Left cardiac atrium (tissue), 4 donors: ENCODE data around the gene CHMP3. TPM values are rescaled to one million over a fixed set of nuclear protein-coding genes. Genes with fewer than 3 reads are reported as not detected.
A peak's percentile ranks its signal among the peaks of the same experiment; 100 is the strongest.
"Not testable (repeated sequence)": the region's sequence is repeated elsewhere in the genome, so short reads cannot be mapped to it uniquely, and the experiment has no call there.

Source experiments
- ATAC-seq, 2 donors: fragments of 200-7000 bp; cut with Tn5 transposase; one replicate each; pipeline ENCODE4 v1.9.1; 2020; ENCODE audit warnings: mild to moderate bottlenecking in 2 of 2, moderate library complexity in 2 of 2
- DNase-seq: peaks from one replicate; pipeline ENCODE4 v3.0.0-alpha.2; 2020
- intact Hi-C, 2 donors: fragments of 100-400 bp; cut with DNase I; formaldehyde crosslinking; loops; one replicate each; pipeline versions ENCODE4 v1.14.1 to v1.15.1; 2022 to 2023
- total RNA-seq, 2 donors: library from RNA; stranded (reverse); fragmentation: NEBNext Ultra II Directional; extraction: Animal tissue kit (Norgen Biotek cat#: 25700); gene quantifications; one replicate each; pipeline ENCODE4 v1.2.1, GENCODE V29; 2021
- donor health status: DM: no; HTN: yes; CAD: no.
- donor health status: DM: no; HTN: yes; CAD: no; lungs with severe emphysema.
- donor health status: DM: yes; HTN: yes; CAD: no.
- donor health status: Dilated cardiomyopathy.

The CHMP3 gene
- total RNA-seq, 2 donors from 2014 or later: 146 to 152 TPM

- no peak for DNase-seq
- ATAC-seq: no peak
- intact Hi-C loops: no loop called here
Measured at GRCh38 chr2:86519349-86519748, 43.9 kb downstream of the CHMP3 start.

GRCh38 chr2:86518481-86518880, 44.8 kb downstream of the CHMP3 start:
- DNase-seq (no peak), ATAC-seq (peak; percentile 48 to 81)
- intact Hi-C loops: no loop called here

- ATAC-seq: no peak
- DNase-seq: no peak
- intact Hi-C loops: no loop called here
Measured at GRCh38 chr2:86513948-86514660, 49.1 kb downstream of the CHMP3 start.

GRCh38 chr2:86512892-86513291, 50.4 kb downstream of the CHMP3 start:
- DNase-seq (no peak), ATAC-seq (no peak)
- intact Hi-C loops: no loop called here

GRCh38 chr2:86512034-86512433, 51.2 kb downstream of the CHMP3 start:
- no peak for DNase-seq
- ATAC-seq: no peak
- intact Hi-C loops: no loop called here

- intact Hi-C loops: no loop called here
- DNase-seq: no peak
- no peak for ATAC-seq
Measured at GRCh38 chr2:86510436-86510933, 52.8 kb downstream of the CHMP3 start.

- DNase-seq (no peak), ATAC-seq (peak in 1 of 2 donors; percentile 34)
- intact Hi-C loops: no loop called here
Measured at GRCh38 chr2:86507600-86507999, 55.6 kb downstream of the CHMP3 start.

GRCh38 chr2:86500325-86501083, 62.7 kb downstream of the CHMP3 start:
- DNase-seq: no peak
- ATAC-seq: no peak
- intact Hi-C loops: no loop called here

- DNase-seq: no peak
- intact Hi-C loops: no loop called here
Measured at GRCh38 chr2:86499326-86499725, 63.9 kb downstream of the CHMP3 start.

GRCh38 chr2:86498468-86499260, 64.6 kb downstream of the CHMP3 start:
- DNase-seq: no peak

More at GRCh38 chr2:86499326-86499725, 63.9 kb downstream of the CHMP3 start:
- ATAC-seq: no peak

GRCh38 chr2:86496391-86496790, 66.9 kb downstream of the CHMP3 start:
- DNase-seq, ATAC-seq, intact Hi-C loops: not testable (repeated sequence)

More at GRCh38 chr2:86498468-86499260, 64.6 kb downstream of the CHMP3 start:
- intact Hi-C loops: no loop called here
- ATAC-seq: peak in 1 of 2 donors; percentile 27

- ATAC-seq (peak; percentile 27 to 47), DNase-seq (no peak)
- intact Hi-C loops: no loop called here
Measured at GRCh38 chr2:86492048-86492453, 71.2 kb downstream of the CHMP3 start.

- ATAC-seq: no peak
- intact Hi-C loops: no loop called here
- no peak for DNase-seq
Measured at GRCh38 chr2:86491088-86491487, 72.2 kb downstream of the CHMP3 start.

GRCh38 chr2:86490245-86490644, 73.0 kb downstream of the CHMP3 start:
- intact Hi-C loops: no loop called here
- no peak for DNase-seq
- no peak for ATAC-seq

- DNase-seq (no peak), ATAC-seq (no peak)
- intact Hi-C loops: no loop called here
Measured at GRCh38 chr2:86489542-86489941, 73.7 kb downstream of the CHMP3 start.

GRCh38 chr2:86488561-86489250, 74.5 kb downstream of the CHMP3 start:
- ATAC-seq (no peak), DNase-seq (no peak)
- intact Hi-C loops: no loop called here

GRCh38 chr2:86487062-86487461, 76.2 kb downstream of the CHMP3 start:
- DNase-seq: no peak

GRCh38 chr2:86485802-86486201, 77.4 kb downstream of the CHMP3 start:
- DNase-seq: no peak
- no peak for ATAC-seq
- intact Hi-C loops: no loop called here

More at GRCh38 chr2:86487062-86487461, 76.2 kb downstream of the CHMP3 start:
- intact Hi-C loops: no loop called here
- ATAC-seq: no peak

GRCh38 chr2:86485103-86485502, 78.1 kb downstream of the CHMP3 start:
- DNase-seq (no peak), ATAC-seq (no peak)
- intact Hi-C loops: no loop called here
